H9 (cell line): ENCODE data around the gene SH3RF3. TPM values are rescaled to one million over a fixed set of nuclear protein-coding genes. Genes with fewer than 3 reads are reported as not detected.

Experiments
- DNase-seq: peaks from one replicate; pipeline ENCODE4 v3.0.0-alpha.2; 2017
- H2AFZ ChIP-seq: one replicate; pipeline ENCODE4 v1.6.1; 2013; ENCODE audit warnings: mild to moderate bottlenecking, low read length, control low read depth, moderate library complexity
- H2AK5ac ChIP-seq: 2 replicates; pipeline ENCODE4 v1.6.1; 2013; ENCODE audit warnings: low read length, control low read depth, mixed read lengths; ENCODE audit not compliant: insufficient read length
- H2BK120ac ChIP-seq: one replicate; pipeline ENCODE4 v1.6.1; 2013; ENCODE audit warnings: low read depth, mild to moderate bottlenecking, low read length, control low read depth, inconsistent platforms; ENCODE audit not compliant: poor library complexity, severe bottlenecking
- H2BK12ac ChIP-seq: 2 replicates; pipeline ENCODE4 v1.6.1; 2013; ENCODE audit warnings: low read length, control low read depth, mixed read lengths, low read depth; ENCODE audit not compliant: insufficient read length
- H2BK15ac ChIP-seq: 2 replicates; pipeline ENCODE4 v1.6.1; 2013; ENCODE audit warnings: low read depth, low read length, control low read depth
- H2BK20ac ChIP-seq: one replicate; pipeline ENCODE4 v1.6.1; 2013; ENCODE audit warnings: low read depth, mild to moderate bottlenecking, low read length, control low read depth, inconsistent platforms; ENCODE audit not compliant: poor library complexity, severe bottlenecking
- H2BK5ac ChIP-seq: 2 replicates; pipeline ENCODE4 v1.6.1; 2013; ENCODE audit warnings: low read length, control low read depth, mixed read lengths; ENCODE audit not compliant: insufficient read length
- H3K14ac ChIP-seq: 2 replicates; pipeline ENCODE4 v1.6.1; 2013; ENCODE audit warnings: low read length, control low read depth; ENCODE audit not compliant: insufficient read depth
- H3K18ac ChIP-seq: 2 replicates; pipeline ENCODE4 v1.6.1; 2013; ENCODE audit warnings: low read depth, mild to moderate bottlenecking, mixed read lengths, low read length, control low read depth; ENCODE audit not compliant: insufficient read length
- H3K23ac ChIP-seq: 2 replicates; pipeline ENCODE4 v1.6.1; 2013; ENCODE audit warnings: low read length, control low read depth, mixed read lengths, low read depth; ENCODE audit not compliant: insufficient read length
- H3K23me2 ChIP-seq: 2 replicates; pipeline ENCODE4 v1.6.1; 2013; ENCODE audit warnings: low read depth, mild to moderate bottlenecking, mixed read lengths, low read length, control low read depth; ENCODE audit not compliant: insufficient read length, poor library complexity, severe bottlenecking
- H3K27ac ChIP-seq: 2 replicates; pipeline ENCODE4 v1.5.1; 2013; ENCODE audit warnings: low read length, control low read depth, mixed read lengths, low read depth; ENCODE audit not compliant: insufficient read length
- H3K27me3 ChIP-seq: 2 replicates; pipeline ENCODE4 v1.6.1; 2013; ENCODE audit warnings: low read length, control low read depth, inconsistent platforms; ENCODE audit not compliant: insufficient read depth
- H3K4ac ChIP-seq: 2 replicates; pipeline ENCODE4 v1.6.1; 2013; ENCODE audit warnings: low read depth, mild to moderate bottlenecking, control low read depth, inconsistent platforms, low read length, moderate library complexity
- H3K4me1 ChIP-seq: 2 replicates; pipeline ENCODE4 v1.6.1; 2013; ENCODE audit warnings: low read length, control low read depth, inconsistent platforms; ENCODE audit not compliant: insufficient read depth
- H3K4me2 ChIP-seq: 2 replicates; pipeline ENCODE4 v1.6.1; 2013; ENCODE audit warnings: low read length, control low read depth, mixed read lengths; ENCODE audit not compliant: insufficient read length, insufficient read depth
- H3K56ac ChIP-seq: 2 replicates; pipeline ENCODE4 v1.6.1; 2013; ENCODE audit warnings: low read depth, mild to moderate bottlenecking, mixed read lengths, low read length, control low read depth; ENCODE audit not compliant: insufficient read length
- H3K79me1 ChIP-seq: 2 replicates; pipeline ENCODE4 v1.6.1; 2013; ENCODE audit warnings: low read depth, mild to moderate bottlenecking, moderate library complexity, low read length, control low read depth, inconsistent platforms; ENCODE audit not compliant: insufficient read depth, poor library complexity, severe bottlenecking
- H3K79me2 ChIP-seq: 2 replicates; pipeline ENCODE4 v1.6.1; 2013; ENCODE audit warnings: low read length, control low read depth, inconsistent platforms; ENCODE audit not compliant: insufficient read depth
- H3K9ac ChIP-seq: 2 replicates; pipeline ENCODE4 v1.6.1; 2013; ENCODE audit warnings: low read length, control low read depth, mixed read lengths; ENCODE audit not compliant: insufficient read length; ENCODE audit errors: extremely low read depth
- H3K9me3 ChIP-seq: one replicate; pipeline ENCODE4 v1.6.1; 2013; ENCODE audit warnings: low read depth, low read length, inconsistent platforms; ENCODE audit not compliant: control insufficient read depth
- H3T11ph ChIP-seq: one replicate; pipeline ENCODE4 v1.6.1; 2013; ENCODE audit warnings: mild to moderate bottlenecking, low read length, control low read depth, inconsistent platforms
- H4K20me1 ChIP-seq: one replicate; pipeline ENCODE4 v1.6.1; 2013; ENCODE audit not compliant: control insufficient read depth, insufficient read length, insufficient read depth
- H4K5ac ChIP-seq: 2 replicates; pipeline ENCODE4 v1.6.1; 2013; ENCODE audit warnings: low read depth, mild to moderate bottlenecking, mixed read lengths, low read length, control low read depth; ENCODE audit not compliant: insufficient read length
- H4K8ac ChIP-seq: replicated peaks from 2 replicates; pipeline ENCODE4 v1.6.1; 2013; ENCODE audit warnings: low read length, control low read depth, mixed read lengths, low read depth; ENCODE audit not compliant: insufficient read length
- H4K91ac ChIP-seq: 2 replicates; pipeline ENCODE4 v1.6.1; 2013; ENCODE audit warnings: low read depth, mild to moderate bottlenecking, moderate library complexity, mixed read lengths, low read length, control low read depth; ENCODE audit not compliant: insufficient read length
- H3K27ac Mint-ChIP-seq, 3 experiments: 2 replicates in 2 of 3; 3 replicates in 1 of 3; pipeline ENCODE4 v1.8.0; 2020 to 2021; ENCODE audit warnings: mixed read lengths in 3 of 3, mild to moderate bottlenecking in 1 of 3, moderate library complexity in 1 of 3
- H3K27me3 Mint-ChIP-seq: 2 replicates; pipeline ENCODE4 v1.8.0; 2021; ENCODE audit warnings: low read depth, mild to moderate bottlenecking, moderate library complexity, mixed read lengths
- H3K36me3 Mint-ChIP-seq, 3 experiments: 2 replicates in 2 of 3; 3 replicates in 1 of 3; pipeline ENCODE4 v1.8.0; 2020 to 2021; ENCODE audit warnings: low read depth in 3 of 3, mixed read lengths in 3 of 3; ENCODE audit not compliant: insufficient read depth in 1 of 3
- H3K4me1 Mint-ChIP-seq, 2 experiments: 2 replicates each; pipeline ENCODE4 v1.8.0; 2020; ENCODE audit warnings: mixed read lengths in 2 of 2
- H3K4me3 Mint-ChIP-seq, 2 experiments: 2 replicates in 1 of 2; 3 replicates in 1 of 2; pipeline ENCODE4 v1.8.0; 2020 to 2021; ENCODE audit warnings: mild to moderate bottlenecking in 2 of 2, mixed read lengths in 2 of 2, moderate library complexity in 1 of 2
- H3K9me3 Mint-ChIP-seq, 2 experiments: 2 replicates in 1 of 2; 3 replicates in 1 of 2; pipeline ENCODE4 v1.8.0; 2020; ENCODE audit warnings: mild to moderate bottlenecking in 2 of 2, mixed read lengths in 2 of 2, moderate library complexity in 1 of 2
- CTCF ChIP-seq: fragments of 200-600 bp; sonication (generic); conservative IDR thresholded peaks from 3 replicates; pipeline ENCODE4 v1.8.0; 2021; ENCODE audit warnings: antibody characterized with exemption, mild to moderate bottlenecking
- total RNA-seq: library from RNA; stranded (reverse); gene quantifications from 2 replicates; pipeline ENCODE4 v1.2.1, GENCODE V29; 2021

The SH3RF3 gene
- total RNA-seq, 1 experiment from 2014 or later: 0.46 TPM

- no peak for TF ChIP-seq CTCF
- H3K9me3 ChIP-seq: peaks cover 5% of the 10 kb centered on the region
- Mint-ChIP-seq H3K4me1 (peaks cover 1 to 5% of the 10 kb centered on the region in 2 experiments; a peak in 3 of 4 replicates), H3K9me3 (peaks cover 42 to 46% of the 10 kb centered on the region in 2 experiments), H3K36me3 (peaks cover 7 to 24% (median 14%) of the 10 kb centered on the region in 3 experiments), H3K27me3 (peaks cover 4% of the 10 kb centered on the region), H3K27ac (no peak overlapping the region), H3K4me3 (no peak overlapping the region)
- no peak overlapping the region for H3K23ac ChIP-seq
- no peaks in the 10 kb centered on the region for H3K79me1 ChIP-seq
- H3K27me3 ChIP-seq: no peaks in the 10 kb centered on the region
- DNase-seq: no peak
- H2BK15ac ChIP-seq: no peak overlapping the region
- H3K18ac ChIP-seq: no peak overlapping the region
- no peak overlapping the region for H2BK120ac ChIP-seq
- H3K79me2 ChIP-seq: no peaks in the 10 kb centered on the region
- H3K4me2 ChIP-seq: no peak overlapping the region
- H3T11ph ChIP-seq: no peak overlapping the region
- H2BK5ac ChIP-seq: no peak overlapping the region
- H3K23me2 ChIP-seq: no peaks in the 10 kb centered on the region
- H2BK12ac ChIP-seq: no peak overlapping the region
- no peak overlapping the region for H3K56ac ChIP-seq
- no peaks in the 10 kb centered on the region for H4K20me1 ChIP-seq
- no peak overlapping the region for H3K27ac ChIP-seq
- H3K14ac ChIP-seq: no peak overlapping the region
- no peak overlapping the region for H3K9ac ChIP-seq
- H4K91ac ChIP-seq: no peak overlapping the region
- H2AK5ac ChIP-seq: no peak overlapping the region
- H3K4ac ChIP-seq: no peak overlapping the region
- no peak overlapping the region for H4K5ac ChIP-seq
- H2AFZ ChIP-seq: no peak overlapping the region
- no peaks in the 10 kb centered on the region for H3K4me1 ChIP-seq
- no peak overlapping the region for H2BK20ac ChIP-seq
- no peak overlapping the region for H4K8ac ChIP-seq
Observed at GRCh38 chr2:109444916-109445315, 315.9 kb downstream of the SH3RF3 start.
